Liver (tissue), 9 donors: ENCODE data around the gene TRABD. TPM values are rescaled to one million over a fixed set of nuclear protein-coding genes. Genes with fewer than 3 reads are reported as not detected.

Experiments used
- DNase-seq: peaks from one replicate; pipeline ENCODE4 v3.0.0-alpha.2; 2017; ENCODE audit warnings: low spot score
- H3K27ac ChIP-seq, 2 donors: one replicate each; pipeline ENCODE4 v1.7.0; 2013; ENCODE audit warnings: inconsistent platforms in 2 of 2, low read length in 2 of 2, control low read depth in 1 of 2, low read depth in 1 of 2, mild to moderate bottlenecking in 1 of 2
- H3K27me3 ChIP-seq, 4 donors: one replicate each; pipeline versions ENCODE4 v1.6.1 to v1.7.0; 2013; ENCODE audit warnings: low read length in 3 of 4, inconsistent platforms in 1 of 4, mild to moderate bottlenecking in 1 of 4, moderate library complexity in 1 of 4; ENCODE audit not compliant: control insufficient read depth in 4 of 4, insufficient read depth in 4 of 4
- H3K36me3 ChIP-seq, 4 donors: one replicate each; pipeline versions ENCODE4 v1.6.1 to v1.7.0; 2013; ENCODE audit warnings: low read length in 3 of 4, mild to moderate bottlenecking in 3 of 4, low read depth in 1 of 4, moderate library complexity in 1 of 4; ENCODE audit not compliant: control insufficient read depth in 4 of 4, insufficient read depth in 3 of 4
- H3K4me1 ChIP-seq, 4 donors: one replicate each; pipeline versions ENCODE4 v1.6.1 to v1.7.0; 2013; ENCODE audit warnings: low read length in 3 of 4, mild to moderate bottlenecking in 3 of 4, moderate library complexity in 1 of 4; ENCODE audit not compliant: control insufficient read depth in 4 of 4, insufficient read depth in 4 of 4
- H3K4me3 ChIP-seq, 3 donors: one replicate each; pipeline versions ENCODE4 v1.6.1 to v1.7.0; 2013; ENCODE audit warnings: low read length in 3 of 3, control low read depth in 1 of 3, low read depth in 1 of 3, mild to moderate bottlenecking in 1 of 3
- H3K9ac ChIP-seq, 2 donors: one replicate each; pipeline ENCODE4 v1.7.0; 2013; ENCODE audit warnings: low read length in 2 of 2, mild to moderate bottlenecking in 2 of 2, moderate library complexity in 2 of 2, control low read depth in 1 of 2, low read depth in 1 of 2
- H3K9me3 ChIP-seq, 4 donors: one replicate each; pipeline versions ENCODE4 v1.6.1 to v1.7.0; 2013; ENCODE audit warnings: low read length in 3 of 4; ENCODE audit not compliant: control insufficient read depth in 4 of 4
- ATF3 ChIP-seq: IDR thresholded peaks from 2 replicates; pipeline ENCODE4 v1.6.1; 2016; ENCODE audit warnings: antibody characterized with exemption
- CTCF ChIP-seq: fragments of 150-350 bp; IDR thresholded peaks from 2 replicates; pipeline ENCODE4 v1.5.1; 2017; ENCODE audit warnings: improper control_type of control experiment, low read depth, low read length; ENCODE audit not compliant: missing input control
- EGR1 ChIP-seq, 2 donors: IDR thresholded peaks; 2 replicates each; pipeline ENCODE4 v1.6.1; 2016 to 2018; ENCODE audit warnings: antibody characterized with exemption in 2 of 2, low read depth in 2 of 2
- FOXA1 ChIP-seq: IDR thresholded peaks from 2 replicates; pipeline ENCODE4 v1.6.1; 2016; ENCODE audit warnings: antibody characterized with exemption
- FOXA2 ChIP-seq: IDR thresholded peaks from 2 replicates; pipeline ENCODE4 v1.6.1; 2016; ENCODE audit warnings: antibody characterized with exemption
- GABPA ChIP-seq, 2 donors: IDR thresholded peaks in 1 of 2; conservative IDR thresholded peaks in 1 of 2; 2 replicates each; pipeline ENCODE4 v1.6.1; 2016; ENCODE audit warnings: antibody characterized with exemption in 2 of 2, mild to moderate bottlenecking in 1 of 2, moderate library complexity in 1 of 2
- HNF4G ChIP-seq: IDR thresholded peaks from 2 replicates; pipeline ENCODE4 v1.6.1; 2016; ENCODE audit warnings: antibody characterized with exemption
- JUND ChIP-seq, 2 donors: IDR thresholded peaks; 2 replicates each; pipeline ENCODE4 v1.6.1; 2016; ENCODE audit warnings: antibody characterized with exemption in 2 of 2
- MAX ChIP-seq: IDR thresholded peaks from 2 replicates; pipeline ENCODE4 v1.6.1; 2016; ENCODE audit warnings: antibody characterized with exemption
- NR2F2 ChIP-seq: IDR thresholded peaks from 2 replicates; pipeline ENCODE4 v1.6.1; 2016; ENCODE audit warnings: antibody characterized with exemption
- RAD21 ChIP-seq, 2 donors: IDR thresholded peaks; 2 replicates each; pipeline ENCODE4 v1.6.1; 2016; ENCODE audit warnings: antibody characterized with exemption in 2 of 2, mild to moderate bottlenecking in 2 of 2
- REST ChIP-seq: IDR thresholded peaks from 2 replicates; pipeline ENCODE4 v1.6.1; 2016; ENCODE audit warnings: antibody characterized with exemption, mild to moderate bottlenecking
- RXRA ChIP-seq, 2 donors: IDR thresholded peaks; 2 replicates each; pipeline ENCODE4 v1.6.1; 2017 to 2018; ENCODE audit warnings: antibody characterized with exemption in 2 of 2, mild to moderate bottlenecking in 1 of 2
- SP1 ChIP-seq: IDR thresholded peaks from 2 replicates; pipeline ENCODE4 v1.6.1; 2018; ENCODE audit warnings: antibody characterized with exemption, mild to moderate bottlenecking
- YY1 ChIP-seq: IDR thresholded peaks from 2 replicates; pipeline ENCODE4 v1.6.1; 2016; ENCODE audit warnings: antibody characterized with exemption, mild to moderate bottlenecking
- ZBTB33 ChIP-seq: IDR thresholded peaks from 2 replicates; pipeline ENCODE4 v1.6.1; 2016; ENCODE audit warnings: antibody characterized with exemption
- WGBS: extraction: QIAGEN DNeasy Blood & Tissue Kit; methylation state at CpG from one replicate; pipeline ENCODE4 v1.1.7; 2013; 5-methylcytosine and 5-hydroxymethylcytosine counted together
- polyA plus RNA-seq, 2 donors: library from polyadenylated mRNA; stranded (reverse) in 1 of 2; unstranded in 1 of 2; fragments of 200-250 nt in 1 of 2; fragments of >200 nt in 1 of 2; fragmentation: Nextera tagmentation in 1 of 2; extraction: Ambion mirVana in 1 of 2; gene quantifications; one replicate each; pipeline versions ENCODE4 v1.2.1 to v1.2.3, GENCODE V29; 2013 to 2015
- total RNA-seq, 2 donors: library from RNA; depleted of rRNA; stranded (reverse); fragments of >200 nt; gene quantifications; one replicate each; pipeline ENCODE4 v1.2.3, GENCODE V29; 2014
- donor health status: healthy.
- donor health status: healthy.
- donor health status: healthy.
- donor health status: healthy.
- donor health status: healthy.

Gene TRABD
- total and polyA plus RNA-seq, 4 donors = 10.5 to 29.7 (median 16.4) TPM

GRCh38 chr22:50215297-50216054 is 29.8 kb downstream of the TRABD start:
- peaks cover 5 to 30% (median 18%) of the 10 kb centered on the region in 4 donors for H3K4me1 ChIP-seq
- H3K27me3 ChIP-seq = no peaks in the 10 kb centered on the region
- H3K36me3 ChIP-seq = peaks cover 30 to 69% (median 48%) of the 10 kb centered on the region in 4 donors
- no peak overlapping the region for H3K4me3 ChIP-seq
- no peak overlapping the region for H3K9ac ChIP-seq
- TF ChIP-seq GABPA (IDR thresholded peaks at IDR 0.05 in 1 of 2, conservative IDR thresholded peaks at IDR 0.05 in 1 of 2) (no peak), FOXA1 (no peak), YY1 (no peak), RAD21 (IDR thresholded peaks at IDR 0.05) (no peak), REST (no peak), SP1 (no peak), ZBTB33 (no peak)
- no peak for DNase-seq
- no peak overlapping the region for H3K27ac ChIP-seq
- no peaks in the 10 kb centered on the region for H3K9me3 ChIP-seq
- 71% methylated on average over 17 of the region's 17 CpGs for WGBS

- DNase-seq = no peak
- H3K4me1 ChIP-seq = peaks cover 5 to 23% (median 17%) of the 10 kb centered on the region in 4 donors
- peaks cover 32 to 69% (median 47%) of the 10 kb centered on the region in 4 donors for H3K36me3 ChIP-seq
- H3K27ac ChIP-seq = no peak overlapping the region
- H3K9me3 ChIP-seq = no peaks in the 10 kb centered on the region
- no peak overlapping the region for H3K9ac ChIP-seq
- no peaks in the 10 kb centered on the region for H3K27me3 ChIP-seq
- H3K4me3 ChIP-seq = no peak overlapping the region
- WGBS = 91% methylated on average over 15 of the region's 15 CpGs
- TF ChIP-seq NR2F2 = no peak
- TF ChIP-seq EGR1 (IDR thresholded peaks at IDR 0.05; ENCODE audit: low read depth in 2 of 2) = no peak
- no peak for TF ChIP-seq MAX
- TF ChIP-seq ATF3 = no peak
- TF ChIP-seq REST = no peak
- no peak for TF ChIP-seq CTCF
- no peak for TF ChIP-seq ZBTB33
- TF ChIP-seq JUND (IDR thresholded peaks at IDR 0.05) = no peak
- no peak for TF ChIP-seq RAD21 (IDR thresholded peaks at IDR 0.05)
- no peak for TF ChIP-seq HNF4G
- no peak for TF ChIP-seq FOXA1
- no peak for TF ChIP-seq FOXA2
- no peak for TF ChIP-seq RXRA (IDR thresholded peaks at IDR 0.05)
- no peak for TF ChIP-seq GABPA (IDR thresholded peaks at IDR 0.05 in 1 of 2, conservative IDR thresholded peaks at IDR 0.05 in 1 of 2)
- no peak for TF ChIP-seq YY1
Observed at GRCh38 chr22:50216055-50216683, 30.5 kb downstream of the TRABD start.
